Brain microvascular endothelial cell (primary cell): ENCODE measurements around the gene MYO19.

Experiments used
- DNase-seq: peaks from one replicate; pipeline ENCODE4 v3.0.0-alpha.2; 2020
- H3K27ac ChIP-seq: fragments of 250-450 bp; sonication (Bioruptor Pico); 2 replicates; pipeline ENCODE4 v1.5.1; 2020; ENCODE audit warnings: mild to moderate bottlenecking, moderate library complexity
- H3K27me3 ChIP-seq: fragments of 250-450 bp; sonication (Bioruptor Pico); replicated peaks from 2 replicates; pipeline ENCODE4 v1.5.1; 2020; ENCODE audit warnings: mild to moderate bottlenecking
- H3K36me3 ChIP-seq: fragments of 250-450 bp; sonication (Bioruptor Pico); replicated peaks from 2 replicates; pipeline ENCODE4 v1.5.1; 2020; ENCODE audit warnings: mild to moderate bottlenecking
- H3K4me3 ChIP-seq: 2 replicates; pipeline ENCODE4 v1.5.1; 2011; ENCODE audit warnings: low read depth, mild to moderate bottlenecking, control low read depth, low read length, moderate library complexity
- in situ Hi-C: cut with HindIII; loops from 2 replicates; pipeline ENCODE4 v1.10.0; 2017; ENCODE audit warnings: low sequenced_read_pairs, low pct_ligation_motif_present
- TF ChIP-seq, protein P1 (sequence below): IDR thresholded peaks from 2 replicates; pipeline ENCODE4 v1.5.1; 2011; ENCODE audit warnings: low read depth, mild to moderate bottlenecking, moderate library complexity, low read length, control low read depth, inconsistent platforms; ENCODE audit errors: missing control alignments

Gene MYO19, protein sequence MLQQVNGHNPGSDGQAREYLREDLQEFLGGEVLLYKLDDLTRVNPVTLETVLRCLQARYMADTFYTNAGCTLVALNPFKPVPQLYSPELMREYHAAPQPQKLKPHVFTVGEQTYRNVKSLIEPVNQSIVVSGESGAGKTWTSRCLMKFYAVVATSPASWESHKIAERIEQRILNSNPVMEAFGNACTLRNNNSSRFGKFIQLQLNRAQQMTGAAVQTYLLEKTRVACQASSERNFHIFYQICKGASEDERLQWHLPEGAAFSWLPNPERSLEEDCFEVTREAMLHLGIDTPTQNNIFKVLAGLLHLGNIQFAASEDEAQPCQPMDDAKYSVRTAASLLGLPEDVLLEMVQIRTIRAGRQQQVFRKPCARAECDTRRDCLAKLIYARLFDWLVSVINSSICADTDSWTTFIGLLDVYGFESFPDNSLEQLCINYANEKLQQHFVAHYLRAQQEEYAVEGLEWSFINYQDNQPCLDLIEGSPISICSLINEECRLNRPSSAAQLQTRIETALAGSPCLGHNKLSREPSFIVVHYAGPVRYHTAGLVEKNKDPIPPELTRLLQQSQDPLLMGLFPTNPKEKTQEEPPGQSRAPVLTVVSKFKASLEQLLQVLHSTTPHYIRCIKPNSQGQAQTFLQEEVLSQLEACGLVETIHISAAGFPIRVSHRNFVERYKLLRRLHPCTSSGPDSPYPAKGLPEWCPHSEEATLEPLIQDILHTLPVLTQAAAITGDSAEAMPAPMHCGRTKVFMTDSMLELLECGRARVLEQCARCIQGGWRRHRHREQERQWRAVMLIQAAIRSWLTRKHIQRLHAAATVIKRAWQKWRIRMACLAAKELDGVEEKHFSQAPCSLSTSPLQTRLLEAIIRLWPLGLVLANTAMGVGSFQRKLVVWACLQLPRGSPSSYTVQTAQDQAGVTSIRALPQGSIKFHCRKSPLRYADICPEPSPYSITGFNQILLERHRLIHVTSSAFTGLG

DNA sequence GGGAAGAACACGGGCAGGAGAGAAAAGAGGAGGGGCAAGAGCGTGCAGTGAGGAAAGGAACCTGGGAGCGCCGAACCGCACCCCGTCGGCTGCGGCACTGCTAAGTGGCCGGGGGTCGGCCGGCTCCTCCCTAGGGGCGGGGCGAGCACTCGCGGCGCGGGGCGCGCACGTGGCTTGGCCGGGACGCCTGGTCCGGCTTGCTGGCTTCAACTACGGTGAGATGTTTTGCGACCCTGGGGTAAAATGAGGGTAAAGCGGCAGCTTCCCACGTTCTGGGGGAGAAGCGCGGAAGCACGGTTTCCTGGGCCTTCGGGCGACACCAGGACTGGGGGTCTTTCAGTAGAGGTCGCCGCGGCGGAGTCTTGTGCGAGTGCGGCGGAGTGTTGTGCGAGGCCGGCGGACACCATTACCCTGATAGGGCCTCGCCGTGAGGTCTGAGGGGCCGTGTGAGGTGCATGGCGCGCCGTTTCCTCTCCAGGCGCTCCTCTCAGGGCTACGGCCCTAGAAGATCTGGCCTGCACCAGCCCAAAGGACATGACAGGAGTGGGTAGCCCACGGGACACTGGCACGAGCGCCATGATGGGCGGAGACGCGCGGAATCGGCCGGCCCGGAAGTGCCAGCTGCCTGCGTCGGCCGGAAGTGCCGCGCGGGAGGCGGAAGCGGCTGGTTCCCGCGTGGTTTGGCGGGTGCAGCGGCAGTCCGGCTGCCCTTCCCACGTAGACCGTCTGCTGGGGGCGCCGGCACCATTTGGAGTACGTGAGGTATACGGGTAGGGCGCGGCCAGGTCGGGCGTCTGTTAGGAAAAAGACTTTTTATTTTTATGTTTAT lies at the start of gene MYO19, which contains the start of gene PIGW:
Gene MYO19, minus strand, starts transcription at position 29 of the 829 bp plus-strand sequence. CDS start 2,330 bp downstream, outside the sequence.
Gene PIGW, plus strand, starts transcription at position 148 of the 829 bp plus-strand sequence. CDS start 2,115 bp downstream, outside the sequence.
- in situ Hi-C loops, result no loop called here

DNA sequence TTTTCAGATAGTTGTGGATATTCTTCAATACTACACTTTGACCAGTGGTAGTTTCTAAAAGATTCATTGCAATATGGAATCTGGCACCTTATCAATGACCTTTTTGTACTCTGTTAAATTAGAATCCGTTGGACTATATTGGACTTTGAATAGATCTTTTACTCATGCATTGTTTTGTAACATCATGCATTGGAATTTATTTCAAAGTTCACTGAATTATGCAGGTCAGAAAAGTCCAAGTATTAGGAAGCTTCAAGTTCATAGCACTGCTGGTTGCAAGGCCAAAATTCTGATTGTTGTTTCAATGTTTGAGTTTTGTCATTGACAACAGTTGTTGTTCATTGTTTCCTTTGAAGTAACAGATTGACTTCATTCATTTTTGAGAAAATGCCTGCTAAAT lies 49.1 kb upstream of the MYO19 start:
- DNase-seq, result no peak
- in situ Hi-C loops, result no loop called here
- Histone ChIP-seq H3K27me3 (no peaks in the 10 kb centered on the region), H3K27ac (no peak overlapping the region), H3K4me3 (no peak overlapping the region), H3K36me3 (peaks cover 75% of the 10 kb centered on the region)
- TF ChIP-seq, protein P1, sequence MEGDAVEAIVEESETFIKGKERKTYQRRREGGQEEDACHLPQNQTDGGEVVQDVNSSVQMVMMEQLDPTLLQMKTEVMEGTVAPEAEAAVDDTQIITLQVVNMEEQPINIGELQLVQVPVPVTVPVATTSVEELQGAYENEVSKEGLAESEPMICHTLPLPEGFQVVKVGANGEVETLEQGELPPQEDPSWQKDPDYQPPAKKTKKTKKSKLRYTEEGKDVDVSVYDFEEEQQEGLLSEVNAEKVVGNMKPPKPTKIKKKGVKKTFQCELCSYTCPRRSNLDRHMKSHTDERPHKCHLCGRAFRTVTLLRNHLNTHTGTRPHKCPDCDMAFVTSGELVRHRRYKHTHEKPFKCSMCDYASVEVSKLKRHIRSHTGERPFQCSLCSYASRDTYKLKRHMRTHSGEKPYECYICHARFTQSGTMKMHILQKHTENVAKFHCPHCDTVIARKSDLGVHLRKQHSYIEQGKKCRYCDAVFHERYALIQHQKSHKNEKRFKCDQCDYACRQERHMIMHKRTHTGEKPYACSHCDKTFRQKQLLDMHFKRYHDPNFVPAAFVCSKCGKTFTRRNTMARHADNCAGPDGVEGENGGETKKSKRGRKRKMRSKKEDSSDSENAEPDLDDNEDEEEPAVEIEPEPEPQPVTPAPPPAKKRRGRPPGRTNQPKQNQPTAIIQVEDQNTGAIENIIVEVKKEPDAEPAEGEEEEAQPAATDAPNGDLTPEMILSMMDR, result no peak

More for the DNA sequence above, at the start of gene MYO19, which contains the start of gene PIGW:
- Histone ChIP-seq H3K4me3 (peak within 1 kb of the TSS; percentile 93), H3K27ac (peak within 1 kb of the TSS; percentile 92), H3K27me3 (no peaks in the 10 kb centered on the region), H3K36me3 (peaks cover 13% of the 10 kb centered on the region)
- TF ChIP-seq, protein P1, result no peak
- DNase-seq, result peak; percentile 80

DNA sequence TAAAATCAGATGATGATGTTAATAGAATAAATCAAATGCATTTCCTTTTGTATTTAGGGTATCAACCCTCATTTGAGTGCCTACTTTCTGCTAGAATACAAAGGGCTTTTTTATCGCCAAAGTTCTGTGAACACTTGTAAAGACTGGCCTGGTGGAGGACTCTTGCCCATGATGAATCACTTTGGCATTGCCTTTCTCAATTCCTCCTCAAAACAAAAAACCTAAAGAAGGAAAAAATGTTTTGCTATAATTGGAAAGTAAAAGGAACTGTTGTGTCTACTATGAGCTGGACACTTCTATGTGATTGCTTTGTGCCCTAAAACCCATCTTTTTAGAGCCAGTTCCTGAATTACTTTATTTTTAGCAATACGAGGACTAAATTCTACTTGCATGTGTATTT lies 44.0 kb upstream of the MYO19 start:
- Histone ChIP-seq H3K4me3 (no peak overlapping the region), H3K36me3 (peaks cover 75% of the 10 kb centered on the region), H3K27ac (no peak overlapping the region), H3K27me3 (no peaks in the 10 kb centered on the region)
- TF ChIP-seq, protein P1, result no peak
- in situ Hi-C loops, result no loop called here
- no peak for DNase-seq

DNA sequence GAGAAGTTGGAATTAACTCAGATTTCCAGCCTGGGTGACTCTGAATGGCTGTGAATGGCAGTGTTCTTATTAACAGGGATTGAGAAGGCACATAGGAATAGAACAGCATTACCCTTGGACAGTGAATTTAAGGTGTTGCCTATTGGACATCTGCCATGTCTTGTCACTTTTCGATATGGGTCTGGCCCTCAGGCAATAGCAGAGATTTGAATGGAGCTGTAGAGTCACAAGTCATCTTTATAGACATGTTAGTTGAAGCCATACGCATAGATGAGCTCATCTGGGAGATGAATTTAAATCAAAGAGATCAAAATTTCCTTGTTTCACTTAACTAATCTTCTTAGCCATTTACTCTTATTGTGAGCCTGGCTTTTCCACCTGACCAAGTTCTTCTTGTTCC lies 42.1 kb upstream of the MYO19 start:
- peaks cover 69% of the 10 kb centered on the region for H3K36me3 ChIP-seq
- H3K27me3 ChIP-seq, result no peaks in the 10 kb centered on the region
- H3K4me3 ChIP-seq, result no peak overlapping the region
- TF ChIP-seq, protein P1, result no peak
- DNase-seq, result no peak
- no peak overlapping the region for H3K27ac ChIP-seq
- in situ Hi-C loops, result no loop called here

DNA sequence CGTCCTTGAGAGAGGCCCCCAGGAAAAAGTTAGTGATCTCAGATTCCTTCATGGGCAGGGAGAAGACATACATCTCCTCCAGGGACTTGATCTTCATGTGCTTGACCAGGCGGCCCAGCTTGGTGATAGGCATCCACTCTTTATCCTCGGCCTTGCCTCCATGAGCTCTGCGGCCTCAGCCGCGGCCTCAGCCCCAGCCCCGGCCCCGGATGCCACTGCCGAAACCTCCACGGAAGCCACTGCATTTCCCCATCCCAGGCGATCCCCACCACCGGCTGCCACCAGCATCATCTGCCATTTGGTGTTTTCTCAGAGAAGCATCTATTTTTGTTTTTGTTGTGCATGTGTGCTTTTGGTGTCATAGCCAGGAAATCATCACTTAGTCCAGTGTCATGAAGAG lies 40.4 kb upstream of the MYO19 start:
- peaks cover 69% of the 10 kb centered on the region for H3K36me3 ChIP-seq
- TF ChIP-seq, protein P1, result no peak
- no peak for DNase-seq
- H3K27me3 ChIP-seq, result no peaks in the 10 kb centered on the region
- no peak overlapping the region for H3K4me3 ChIP-seq
- H3K27ac ChIP-seq, result no peak overlapping the region
- in situ Hi-C loops, result no loop called here
